Spleen (tissue), 11 donors: ENCODE measurements around the gene KIAA0408. TPM values are rescaled to one million over a fixed set of nuclear protein-coding genes. Genes with fewer than 3 reads are reported as not detected.

Source experiments
- DNase-seq: peaks from one replicate; pipeline ENCODE4 v3.0.0-alpha.2; 2020
- H3K27ac ChIP-seq, 8 donors: fragments of 200-600 bp; sonication (generic) in 7 of 8; 1 replicate in 4 of 8; 2 replicates in 4 of 8; pipeline versions ENCODE4 v1.5.0 to v1.8.0; 2016 to 2021; ENCODE audit warnings: inconsistent platforms in 4 of 8, mild to moderate bottlenecking in 4 of 8, moderate library complexity in 1 of 8
- H3K27me3 ChIP-seq, 7 donors: fragments of 200-600 bp; sonication (generic) in 6 of 7; replicated peaks in 1 of 7; 1 replicate in 4 of 7; 2 replicates in 3 of 7; pipeline versions ENCODE4 v1.5.0 to v1.8.0; 2016 to 2021; ENCODE audit warnings: inconsistent platforms in 3 of 7, mild to moderate bottlenecking in 1 of 7
- H3K36me3 ChIP-seq, 6 donors: fragments of 200-600 bp; sonication (generic) in 5 of 6; 1 replicate in 4 of 6; 2 replicates in 2 of 6; pipeline versions ENCODE4 v1.5.0 to v1.8.0; 2016 to 2021; ENCODE audit warnings: inconsistent platforms in 2 of 6
- H3K4me1 ChIP-seq, 6 donors: fragments of 200-600 bp; sonication (generic) in 5 of 6; 1 replicate in 3 of 6; 2 replicates in 3 of 6; pipeline versions ENCODE4 v1.5.0 to v1.8.0; 2016 to 2021; ENCODE audit warnings: inconsistent platforms in 3 of 6
- H3K4me3 ChIP-seq, 8 donors: fragments of 200-600 bp; sonication (generic) in 7 of 8; 1 replicate in 4 of 8; 2 replicates in 4 of 8; pipeline versions ENCODE4 v1.5.0 to v1.8.0; 2016 to 2021; ENCODE audit warnings: inconsistent platforms in 4 of 8, mild to moderate bottlenecking in 4 of 8, moderate library complexity in 2 of 8
- H3K9me3 ChIP-seq, 8 donors: fragments of 200-600 bp; sonication (generic) in 7 of 8; 1 replicate in 4 of 8; 2 replicates in 4 of 8; pipeline versions ENCODE4 v1.5.0 to v1.8.0; 2016 to 2021; ENCODE audit warnings: inconsistent platforms in 4 of 8
- CTCF ChIP-seq, 11 experiments: fragments of 200-600 bp in 7 of 11; fragments of 450-650 bp in 4 of 11; sonication (generic) in 4 of 11; IDR thresholded peaks in 8 of 11; conservative IDR thresholded peaks in 3 of 11; 1 replicate in 7 of 11; 2 replicates in 4 of 11; pipeline versions ENCODE4 v1.4.0 to v1.8.0; 2016 to 2021; ENCODE audit warnings: antibody characterized with exemption in 11 of 11, inconsistent platforms in 4 of 11, mild to moderate bottlenecking in 1 of 11
- POLR2A ChIP-seq, 3 donors: fragments of 450-650 bp; IDR thresholded peaks; one replicate each; pipeline ENCODE4 v1.5.1; 2017; ENCODE audit warnings: antibody characterized with exemption in 3 of 3, mild to moderate bottlenecking in 1 of 3
- POLR2AphosphoS5 ChIP-seq, 3 donors: sonication (generic); formaldehyde crosslinking; IDR thresholded peaks; one replicate each; pipeline ENCODE4 v1.5.1; 2017; ENCODE audit warnings: antibody characterized with exemption in 3 of 3
- WGBS, 5 donors: extraction: QIAGEN DNeasy Blood & Tissue Kit in 3 of 5; methylation state at CpG; one replicate each; pipeline versions ENCODE4 v1.1.5 to v1.1.7; 2013 to 2018; 5-methylcytosine and 5-hydroxymethylcytosine counted together
- intact Hi-C: fragments of 100-400 bp; cut with DNase I; formaldehyde crosslinking; loops from one replicate; pipeline ENCODE4 v1.15.0; 2023; ENCODE audit warnings: low total_unique reads
- polyA plus RNA-seq, 3 donors: library from polyadenylated mRNA; stranded (reverse); fragments of 200-250 nt; gene quantifications; one replicate each; pipeline ENCODE4 v1.2.1, GENCODE V29; 2013
- total RNA-seq, 7 donors: library from RNA; depleted of rRNA in 3 of 7; stranded (reverse); fragments of >200 nt in 3 of 7; fragmentation: NEBNext Ultra II Directional in 4 of 7; extraction: Animal tissue kit (Norgen Biotek cat#: 25700) in 4 of 7; gene quantifications; one replicate each; pipeline versions ENCODE4 v1.1.0 to v1.2.1, GENCODE V29; 2016 to 2021
- donor health status: healthy with polysubstance abuse.
- donor health status: DM: no; HTN: no; CAD: no; lungs with moderate emphysema.
- donor health status: DM: no; HTN: no; CAD: no.
- donor health status: Bipolar disorder and iron deficiency.
- donor health status: healthy.
- donor health status: DM: no; HTN: no; CAD: no.
- donor health status: DM: yes; HTN: yes; CAD: no.

The KIAA0408 gene
- total and polyA plus RNA-seq, 10 donors: 0.65 to 6.6 (median 2.5) TPM

GRCh38 chr6:127471379-127472255, 12.4 kb upstream of the KIAA0408 start:
- H3K9me3 ChIP-seq: peaks cover 0 to 7% (median 0%) of the 10 kb centered on the region in 8 donors
- TF ChIP-seq POLR2A (IDR thresholded peaks at IDR 0.05) (no peak), CTCF (IDR thresholded peaks at IDR 0.05 in 8 of 11, conservative IDR thresholded peaks at IDR 0.05 in 3 of 11) (no peak), POLR2AphosphoS5 (IDR thresholded peaks at IDR 0.05) (no peak)
- intact Hi-C loops: no loop called here
- no peak overlapping the region for H3K4me3 ChIP-seq
- no peak overlapping the region for H3K27ac ChIP-seq
- H3K27me3 ChIP-seq: no peaks in the 10 kb centered on the region
- DNase-seq: no peak
- peaks cover 0 to 14% (median 0%) of the 10 kb centered on the region in 6 donors for H3K36me3 ChIP-seq
- WGBS, 5 donors: 70 to 80% (median 76%) methylated on average over 5 of the region's 5 CpGs
- H3K4me1 ChIP-seq: no peaks in the 10 kb centered on the region

- 74 to 91% (median 79%) methylated on average over 2 of the region's 2 CpGs for WGBS, 5 donors
- intact Hi-C loops: loop anchor here (10.0 kb wide), 1 partner anchor 76 kb away; no protein-coding TSS in a partner anchor
- TF ChIP-seq POLR2A (IDR thresholded peaks at IDR 0.05) (no peak), POLR2AphosphoS5 (IDR thresholded peaks at IDR 0.05) (no peak), CTCF (IDR thresholded peaks at IDR 0.05 in 8 of 11, conservative IDR thresholded peaks at IDR 0.05 in 3 of 11) (no peak)
- Histone ChIP-seq H3K27me3 (no peaks in the 10 kb centered on the region), H3K27ac (no peak overlapping the region), H3K9me3 (no peaks in the 10 kb centered on the region), H3K4me1 (no peaks in the 10 kb centered on the region), H3K4me3 (no peak overlapping the region), H3K36me3 (no peaks in the 10 kb centered on the region)
- no peak for DNase-seq
These were observed 9.7 kb upstream of the KIAA0408 start for GRCh38 chr6:127468936-127469335.

GRCh38 chr6:127466416-127466815, 7.2 kb upstream of the KIAA0408 start:
- intact Hi-C loops: loop anchor here (10.0 kb wide), 1 partner anchor 78 kb away; no protein-coding TSS in a partner anchor
- 82 to 88% (median 86%) methylated on average over 5 of the region's 5 CpGs for WGBS, 5 donors
- no peak for DNase-seq
- no peak overlapping the region for H3K4me3 ChIP-seq
- no peaks in the 10 kb centered on the region for H3K36me3 ChIP-seq
- no peaks in the 10 kb centered on the region for H3K9me3 ChIP-seq
- no peaks in the 10 kb centered on the region for H3K27me3 ChIP-seq
- H3K27ac ChIP-seq: no peak overlapping the region
- H3K4me1 ChIP-seq: no peaks in the 10 kb centered on the region
- TF ChIP-seq POLR2AphosphoS5 (IDR thresholded peaks at IDR 0.05) (no peak), POLR2A (IDR thresholded peaks at IDR 0.05) (no peak), CTCF (IDR thresholded peaks at IDR 0.05 in 8 of 11, conservative IDR thresholded peaks at IDR 0.05 in 3 of 11) (no peak)

GRCh38 chr6:127464881-127465459, 5.8 kb upstream of the KIAA0408 start:
- Histone ChIP-seq H3K27ac (no peak overlapping the region), H3K4me3 (no peak overlapping the region), H3K36me3 (no peaks in the 10 kb centered on the region), H3K4me1 (no peaks in the 10 kb centered on the region), H3K27me3 (no peaks in the 10 kb centered on the region), H3K9me3 (no peaks in the 10 kb centered on the region)
- no peak for TF ChIP-seq POLR2AphosphoS5 (IDR thresholded peaks at IDR 0.05)
- peak in 10 of 11 experiments; percentile 46 to 78 (median 66) for TF ChIP-seq CTCF (IDR thresholded peaks at IDR 0.05 in 8 of 11, conservative IDR thresholded peaks at IDR 0.05 in 3 of 11)
- WGBS, 5 donors: 44 to 49% (median 45%) methylated on average over 3 of the region's 3 CpGs
- intact Hi-C loops: loop anchor here (10.0 kb wide), 1 partner anchor 80 kb away; no protein-coding TSS in a partner anchor
- no peak for DNase-seq
